Measurements from ENCODE around the gene RPTOR.

RPTOR gene

DNA sequence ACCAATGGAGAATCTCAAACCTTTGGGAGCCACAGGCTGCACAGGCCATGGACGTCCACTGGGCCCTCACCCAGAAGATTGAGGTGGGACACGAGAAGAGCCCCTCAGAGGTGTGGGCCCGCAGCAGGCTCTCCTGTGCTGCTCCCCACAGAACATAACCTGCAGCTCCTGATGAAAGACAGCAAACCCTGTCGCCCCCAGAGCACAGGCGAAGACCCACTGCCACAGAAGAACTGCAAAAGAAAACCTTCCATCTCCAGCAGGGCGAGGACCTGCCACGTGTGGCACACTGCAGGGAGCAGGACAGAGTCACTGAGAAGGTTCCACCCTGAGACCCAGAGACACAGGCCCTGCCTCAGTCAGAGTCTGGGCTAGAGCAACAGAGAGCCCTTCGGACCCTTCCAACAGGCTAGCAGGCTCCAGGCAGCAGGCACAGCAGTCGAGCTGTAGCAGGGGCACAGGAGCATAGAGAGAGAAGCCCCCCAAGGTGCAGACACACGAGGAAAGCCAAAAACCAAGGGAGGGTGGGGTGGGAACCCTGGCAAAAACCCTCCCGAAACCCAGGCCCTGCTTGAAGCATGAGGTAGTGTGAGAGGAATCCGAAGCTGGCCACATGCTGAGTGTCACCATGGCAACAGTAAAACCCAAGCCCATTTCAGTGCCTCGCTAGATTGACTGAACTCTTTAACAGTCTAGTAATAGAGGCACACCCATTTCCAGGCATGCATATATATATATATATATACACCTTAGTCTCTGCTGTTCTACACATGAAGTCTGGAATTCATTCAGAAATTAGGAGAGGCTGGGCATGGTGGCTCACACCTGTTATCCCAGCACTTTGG, 387.0 kb downstream of the RPTOR start:
- DNase-seq (ENCODE audit: low spot score): no peak

DNA sequence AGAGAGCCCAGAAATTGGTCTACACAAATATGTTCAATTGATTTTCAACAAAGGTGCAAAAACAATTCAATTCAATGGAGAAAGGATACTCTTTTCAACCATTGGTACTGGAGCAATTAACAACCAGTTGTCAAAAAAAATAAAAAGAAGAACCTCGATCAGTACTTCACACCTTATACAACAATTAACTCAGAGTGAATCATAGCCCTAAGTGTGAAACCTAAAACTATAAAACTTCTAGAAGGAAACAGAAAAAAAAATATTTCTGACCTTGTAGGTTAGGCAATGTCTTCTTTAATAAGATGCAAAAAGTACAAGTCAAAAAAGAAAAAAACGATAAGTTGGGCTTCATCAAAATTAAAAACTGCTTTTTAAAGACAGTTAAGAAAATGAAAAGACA, 390.9 kb downstream of the RPTOR start:
- DNase-seq (ENCODE audit: low spot score): no peak

DNA sequence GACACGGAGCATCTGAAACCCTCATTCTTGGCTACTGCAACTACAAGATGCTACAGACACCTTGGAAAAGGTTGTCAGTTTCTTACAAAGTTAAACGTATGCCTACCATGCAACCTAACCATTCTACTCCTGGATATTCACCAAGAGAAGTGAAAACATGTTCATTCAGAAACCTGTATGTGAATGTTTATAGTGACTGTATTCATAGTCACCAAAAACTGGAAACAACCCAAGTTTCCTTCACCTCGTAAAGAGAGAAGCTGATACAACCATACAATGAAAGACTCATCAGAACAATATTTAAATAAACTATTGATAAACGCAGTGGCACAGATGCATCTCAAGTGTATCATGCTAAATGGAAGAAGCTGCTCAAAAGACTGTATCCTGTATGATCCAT, 391.6 kb downstream of the RPTOR start:
- DNase-seq (ENCODE audit: low spot score): no peak

DNA sequence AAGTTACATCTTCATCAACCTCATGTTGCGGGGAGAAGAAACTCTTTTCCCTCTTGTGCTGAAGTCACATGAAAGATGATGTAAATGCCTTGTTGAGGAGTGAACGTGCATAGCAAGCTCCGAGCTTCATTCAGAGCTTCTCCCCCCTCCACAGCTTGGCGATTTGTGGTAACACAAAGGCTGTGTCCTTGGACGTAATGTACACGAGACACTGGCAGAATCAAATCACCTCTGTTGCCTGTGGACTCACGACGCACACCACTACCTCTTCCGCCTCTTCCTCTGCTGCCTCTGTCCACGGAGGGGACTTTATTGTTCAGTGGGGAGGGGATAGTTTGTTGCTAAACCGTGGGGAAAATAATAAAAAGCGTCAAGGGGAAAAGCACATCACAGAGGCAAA, 392.1 kb downstream of the RPTOR start:
- no peak for DNase-seq (ENCODE audit: low spot score)

DNA sequence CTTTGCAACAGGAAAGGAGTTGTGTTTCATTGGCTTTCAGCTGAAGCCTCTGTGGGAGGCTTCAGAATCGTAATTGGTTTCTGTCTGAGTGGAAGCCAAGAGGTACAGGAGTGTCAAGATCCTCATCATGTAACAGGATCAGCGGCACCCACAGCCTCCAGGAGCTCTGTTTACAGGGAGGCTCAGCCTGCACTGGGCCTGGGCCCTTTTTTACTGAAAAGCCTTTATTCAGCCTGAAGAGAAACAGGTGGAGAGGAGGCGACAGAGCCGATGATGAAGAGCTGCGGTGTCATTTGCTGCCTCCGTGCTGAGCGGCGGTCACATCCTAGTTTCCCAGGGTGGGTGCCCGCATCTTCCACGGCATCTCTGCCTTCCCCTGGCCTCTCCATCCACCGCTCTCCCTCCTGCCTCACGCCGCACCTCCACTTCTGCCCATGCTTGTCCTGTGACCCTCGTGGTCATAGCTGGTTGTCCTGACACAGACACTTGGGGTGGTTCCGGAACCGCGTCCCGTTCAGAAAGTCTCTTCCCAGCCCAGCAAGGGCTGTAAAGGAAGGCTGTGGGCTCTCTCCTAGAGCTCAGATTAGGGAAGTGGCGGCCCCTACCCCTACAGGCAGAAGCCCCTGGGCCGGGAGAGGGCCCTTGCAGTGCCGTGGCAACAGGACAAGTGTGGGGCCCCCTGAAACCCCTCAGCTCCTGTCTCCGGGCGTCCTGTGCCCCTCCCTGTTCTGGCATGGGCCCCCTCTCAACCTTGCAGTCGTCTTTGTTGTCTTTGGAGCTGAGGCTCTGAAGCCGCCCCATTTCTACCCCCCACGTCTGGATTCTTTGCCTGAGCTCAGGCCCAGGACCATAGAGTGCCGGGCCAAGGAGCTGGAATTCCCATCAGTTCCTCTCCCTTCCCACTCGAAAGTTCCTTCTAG, 393.1 kb downstream of the RPTOR start:
- no peak for DNase-seq (ENCODE audit: low spot score)

DNA sequence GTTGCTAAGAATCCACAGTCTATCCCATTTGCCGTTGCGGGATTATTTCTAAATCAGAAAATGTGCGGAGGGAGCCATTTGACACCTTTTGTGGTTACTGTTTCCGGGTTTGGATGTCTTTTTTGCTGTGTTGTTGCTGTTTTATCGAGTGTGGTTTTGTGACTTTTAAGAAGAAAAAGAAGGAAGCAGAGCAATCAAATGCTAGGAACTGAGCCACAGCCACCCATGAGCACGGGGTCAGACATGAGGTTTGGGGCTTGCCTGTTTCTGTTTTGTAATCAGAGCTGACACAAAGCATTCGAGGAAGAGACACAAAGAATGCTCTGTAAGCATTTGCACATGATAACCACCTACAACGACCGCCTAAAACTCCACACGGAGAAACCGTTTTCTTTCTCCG, 393.9 kb downstream of the RPTOR start:
- DNase-seq (ENCODE audit: low spot score): no peak

DNA sequence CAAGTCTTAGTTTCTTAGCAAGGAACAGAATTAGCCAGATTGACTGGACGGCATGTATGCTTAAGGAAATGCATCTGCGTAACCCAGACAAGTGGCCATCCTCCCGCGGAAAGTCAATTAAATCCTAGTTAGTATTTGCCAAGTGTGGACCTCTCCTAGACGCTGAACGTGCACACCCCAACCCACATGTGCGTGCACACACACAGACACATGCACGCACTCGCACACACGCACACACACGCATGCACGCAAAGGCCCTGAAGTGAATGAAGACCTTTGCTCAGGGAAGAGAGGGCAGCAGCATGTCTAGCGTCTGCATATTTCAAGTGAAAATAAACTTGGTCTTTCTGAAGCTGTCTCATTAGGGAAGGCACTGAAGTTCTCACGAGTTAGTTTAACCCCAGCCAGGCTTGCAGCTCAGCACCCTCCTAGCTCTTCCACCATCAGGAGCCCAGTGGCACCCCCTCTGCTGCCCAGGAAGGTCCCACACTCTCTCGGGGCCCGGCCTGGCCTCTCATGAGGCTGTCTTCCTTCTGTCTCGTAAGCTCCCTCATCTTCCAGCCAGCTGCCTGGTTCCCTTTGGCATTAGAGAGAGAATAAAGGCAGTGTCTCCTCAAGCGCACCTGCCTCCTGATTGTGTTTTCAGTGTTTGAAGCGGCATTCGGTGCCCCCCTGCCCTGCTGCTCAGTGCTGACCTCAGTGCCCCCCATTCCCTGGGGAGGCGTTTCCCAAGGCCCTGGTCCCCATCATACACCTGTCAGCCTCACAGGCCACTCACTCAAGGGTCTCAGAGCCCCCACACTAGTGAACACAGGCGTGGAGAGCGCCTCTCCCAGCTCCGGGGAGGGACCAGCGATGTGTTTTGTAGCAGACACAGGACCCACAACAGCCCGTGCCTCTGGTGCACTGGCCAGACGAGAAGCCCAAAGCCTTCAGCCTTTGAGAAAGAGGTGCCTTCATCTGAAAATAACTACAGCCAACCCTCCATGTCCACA, 394.8 kb downstream of the RPTOR start:
- no peak for DNase-seq (ENCODE audit: low spot score)

DNA sequence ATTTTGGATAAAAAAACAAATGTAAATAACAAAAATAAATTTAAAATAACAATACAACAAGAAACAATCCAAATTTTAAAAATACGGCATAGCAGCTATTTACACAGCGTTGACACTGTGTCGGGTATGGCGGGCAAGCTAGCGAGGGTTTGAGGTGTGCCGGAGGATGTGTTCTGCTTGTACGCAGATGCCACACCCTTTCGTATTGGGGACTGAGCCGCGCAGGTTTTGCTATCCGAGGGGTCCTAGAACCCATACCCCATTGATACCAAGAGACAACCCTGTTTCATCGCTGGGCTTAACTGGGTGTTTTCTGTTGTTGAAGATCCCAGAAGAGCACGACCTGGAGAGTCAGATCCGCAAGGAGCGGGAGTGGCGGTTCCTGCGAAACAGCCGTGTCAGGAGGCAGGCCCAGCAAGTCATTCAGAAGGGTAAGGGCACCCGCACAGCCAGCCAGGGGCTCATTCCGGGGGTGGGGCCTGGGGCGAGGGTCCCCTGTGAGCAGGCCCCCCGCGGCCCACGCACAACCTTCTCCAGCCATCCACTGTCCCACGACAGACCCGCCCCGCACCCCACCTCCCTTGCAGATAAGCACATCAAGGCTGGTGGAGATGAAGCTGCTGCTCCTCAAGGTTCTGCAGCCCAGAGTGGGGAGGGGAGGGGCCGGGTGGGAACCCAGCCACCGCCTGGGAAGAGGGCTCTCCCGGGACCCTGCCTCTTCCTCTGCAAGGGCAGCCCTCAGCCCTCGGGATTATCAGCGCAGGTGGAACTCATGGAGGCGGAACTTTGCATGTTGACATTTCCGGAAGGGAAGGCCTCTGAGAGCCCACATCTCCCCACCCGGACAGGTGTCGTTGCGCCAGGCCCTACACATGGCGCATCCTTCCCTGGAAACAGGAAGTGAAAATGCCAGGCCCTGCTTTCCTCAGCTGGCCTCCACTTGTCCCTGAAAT, 395.8 kb downstream of the RPTOR start:
- DNase-seq (ENCODE audit: low spot score): no peak

DNA sequence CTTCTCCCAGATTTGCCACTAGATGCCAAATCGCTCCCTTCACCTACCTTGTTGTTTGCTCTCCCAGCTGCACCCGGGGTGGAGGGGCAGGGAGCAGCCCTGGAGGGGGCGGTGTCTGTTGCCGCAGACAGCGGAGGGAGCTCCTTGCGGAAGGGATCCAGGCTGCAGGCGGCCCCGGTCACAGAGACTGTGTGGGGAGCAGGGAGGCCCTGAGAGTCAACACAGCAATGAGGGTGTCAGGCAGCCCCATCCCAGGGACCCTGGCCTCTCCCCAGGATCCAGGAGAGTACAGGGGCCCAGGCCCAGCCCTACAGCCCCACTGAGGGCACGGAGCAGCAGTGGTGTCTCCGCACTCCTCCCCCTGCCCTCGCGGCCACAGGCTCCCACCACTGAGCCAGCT, 396.5 kb downstream of the RPTOR start:
- no peak for DNase-seq (ENCODE audit: low spot score)

DNA sequence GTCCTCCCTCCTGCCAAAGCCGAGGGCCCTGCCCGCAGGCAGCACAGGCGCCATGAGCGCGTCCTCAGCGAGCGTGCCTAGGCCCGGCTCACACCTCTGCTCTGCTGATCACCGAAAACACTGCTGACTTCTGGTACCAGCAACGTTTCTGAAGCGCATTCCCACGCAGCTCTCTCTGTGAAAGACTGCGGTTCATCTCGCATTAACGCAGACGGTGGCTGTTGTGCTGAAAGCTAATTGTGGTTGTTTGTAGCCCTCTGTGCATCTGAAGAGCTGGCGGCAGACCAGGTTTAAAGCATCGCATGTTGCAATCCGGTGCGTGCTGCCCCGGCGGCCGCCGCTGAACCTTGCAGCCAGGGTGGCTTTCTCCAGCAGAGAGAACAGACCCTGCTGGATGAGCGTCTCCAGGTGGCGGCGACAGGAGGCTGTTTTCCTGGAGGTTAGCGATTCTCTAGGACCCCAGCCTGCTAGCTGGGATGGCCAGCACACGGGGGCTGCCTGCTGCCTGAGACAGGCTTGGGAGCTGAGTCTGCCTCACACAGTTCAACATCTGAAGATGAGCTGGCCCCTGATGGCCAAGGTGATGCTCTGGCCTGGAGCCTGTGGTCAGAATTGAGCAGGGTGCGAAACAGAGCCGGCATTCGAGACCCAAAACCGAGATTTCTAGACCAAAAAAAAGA, 397.2 kb downstream of the RPTOR start:
- DNase-seq (ENCODE audit: low spot score): no peak

DNA sequence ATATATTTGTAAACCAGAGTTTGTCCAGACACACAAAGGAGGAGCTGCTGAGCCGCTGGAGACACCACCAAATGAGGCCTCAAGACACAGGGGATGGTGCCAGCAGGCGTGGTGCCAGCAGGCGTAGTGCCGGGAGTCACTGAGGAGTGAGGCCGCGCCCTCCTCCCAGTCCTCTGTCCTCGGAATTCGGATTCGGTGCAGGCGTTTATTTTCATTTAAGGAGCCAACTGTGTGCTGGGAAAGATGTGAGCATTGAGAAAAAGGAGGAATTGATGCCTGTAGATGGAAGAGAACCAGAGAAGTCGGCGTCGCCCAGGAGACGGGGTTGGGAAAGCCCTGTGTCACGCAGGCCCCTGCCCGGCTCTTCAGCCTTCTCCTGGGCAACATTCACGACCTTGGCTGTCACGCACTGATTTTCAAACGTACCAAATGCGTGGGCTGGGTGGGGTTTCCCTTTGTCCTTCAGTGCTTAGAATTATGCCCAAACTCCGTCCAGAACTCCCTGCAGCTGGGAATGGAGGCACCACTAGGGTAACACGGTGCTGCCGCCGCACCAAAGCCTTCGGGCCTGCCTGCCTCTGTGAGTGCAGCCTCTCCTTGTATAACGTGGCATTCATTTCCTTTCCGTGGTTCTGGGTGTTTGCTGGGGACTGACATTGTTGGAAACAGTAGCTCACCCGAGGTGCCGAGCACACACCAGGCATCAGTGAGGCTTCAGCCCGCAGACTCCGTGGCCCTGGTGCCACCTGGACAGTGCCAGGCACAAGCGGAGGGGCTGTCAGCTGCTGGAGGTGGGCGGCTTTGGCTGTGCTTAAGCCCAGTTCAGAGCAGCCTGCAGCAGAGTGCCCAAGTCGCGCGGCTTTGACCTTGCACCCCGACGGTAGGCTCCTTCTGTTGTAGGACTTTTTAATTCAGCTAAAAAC, 398.0 kb downstream of the RPTOR start:
- no peak for DNase-seq (ENCODE audit: low spot score)

DNA sequence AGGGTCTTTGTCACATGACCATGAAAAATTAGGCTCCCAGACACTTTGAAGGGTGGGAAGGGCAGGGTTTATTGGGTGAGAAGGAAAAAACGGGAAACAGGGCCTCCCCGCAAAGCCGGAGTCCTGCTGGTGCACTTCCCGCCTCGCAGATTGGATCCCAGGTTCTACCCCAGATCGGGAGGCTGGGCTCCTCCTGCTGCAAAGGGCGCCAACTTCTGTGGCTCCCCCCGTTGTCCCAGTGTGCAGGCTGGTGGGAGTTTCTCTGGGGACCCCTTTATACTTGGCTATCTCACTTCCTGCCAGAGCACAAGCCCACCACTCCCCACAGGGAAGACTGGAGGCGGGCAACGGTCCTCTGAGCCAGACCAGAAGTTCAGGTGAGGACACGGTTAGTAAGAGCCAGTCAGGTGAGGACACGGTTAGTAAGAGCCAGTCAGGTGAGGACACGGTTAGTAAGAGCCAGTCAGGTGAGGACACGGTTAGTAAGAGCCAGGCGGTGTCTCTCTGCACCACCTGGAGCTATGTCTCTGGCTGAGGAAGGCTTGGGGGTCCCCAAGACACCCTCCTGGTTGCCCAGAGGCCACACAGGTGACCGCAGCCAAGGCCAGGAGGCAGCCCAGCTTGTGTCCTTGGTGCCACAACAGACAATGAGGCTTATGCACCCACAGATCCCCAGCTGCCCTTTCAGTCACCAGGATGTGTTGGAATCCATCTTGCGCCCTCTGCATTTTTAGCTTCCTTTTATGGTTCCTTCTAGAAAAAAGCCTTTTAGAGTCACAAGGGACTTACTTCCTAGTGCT, 398.9 kb downstream of the RPTOR start:
- DNase-seq (ENCODE audit: low spot score): no peak

DNA sequence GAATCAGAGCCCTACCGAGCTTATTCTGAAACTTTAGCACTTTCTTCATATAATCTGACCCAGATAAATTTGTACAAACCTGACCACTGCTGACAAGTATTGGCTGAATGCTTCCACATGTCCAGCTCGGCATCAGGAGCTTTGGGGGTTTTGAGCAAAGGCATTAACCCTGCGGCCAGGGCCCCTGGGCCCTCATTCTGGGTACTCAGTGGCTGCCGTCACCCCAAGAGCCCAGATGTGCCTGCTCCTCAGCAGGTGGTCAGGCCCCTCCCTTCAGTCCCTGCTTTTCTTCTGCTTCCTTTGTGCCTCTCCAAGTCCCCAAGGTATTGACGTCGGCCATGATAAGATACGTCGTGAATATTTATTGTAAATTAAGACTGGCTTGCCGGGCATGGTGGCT, 399.7 kb downstream of the RPTOR start:
- DNase-seq (ENCODE audit: low spot score): no peak

DNA sequence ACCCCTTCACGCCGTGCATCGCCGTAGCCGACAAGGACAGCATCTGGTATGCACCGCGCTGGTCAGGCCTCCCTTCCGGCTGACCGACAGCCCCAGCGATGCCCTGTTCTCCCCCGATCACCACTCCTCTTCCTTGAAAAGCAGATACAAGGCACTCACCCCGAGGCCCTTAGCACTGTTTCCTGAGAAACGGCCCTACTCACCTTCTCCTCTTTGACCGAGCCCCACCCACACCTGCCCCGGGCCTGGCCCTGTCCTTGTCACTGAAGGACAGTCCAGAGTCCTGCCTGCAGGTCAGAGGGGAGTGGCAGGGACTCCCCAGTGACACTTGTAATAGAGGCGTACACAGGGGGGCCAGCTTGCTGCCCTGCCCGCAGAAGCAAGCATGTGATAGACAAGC, 401.1 kb downstream of the RPTOR start:
- no peak for DNase-seq (ENCODE audit: low spot score)

DNA sequence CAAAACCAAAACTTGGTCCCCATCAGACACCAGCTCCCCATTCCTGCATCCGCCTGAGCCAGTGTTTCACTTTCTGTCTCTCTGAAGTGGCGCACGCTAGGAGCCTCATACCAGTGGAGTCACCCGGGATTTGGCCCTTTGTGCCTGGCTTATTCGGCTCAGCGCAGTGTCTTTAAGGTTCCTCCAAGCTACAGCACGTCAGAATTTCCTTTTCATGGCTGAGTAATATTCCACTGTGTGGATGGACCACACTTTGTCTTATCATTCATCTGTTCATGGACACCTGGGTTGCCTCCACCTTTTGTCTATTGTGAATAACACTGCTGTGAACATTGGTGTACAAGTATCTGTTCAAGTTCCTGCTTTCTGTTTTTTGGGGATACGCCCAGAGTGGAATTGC, 401.8 kb downstream of the RPTOR start:
- no peak for DNase-seq (ENCODE audit: low spot score)

DNA sequence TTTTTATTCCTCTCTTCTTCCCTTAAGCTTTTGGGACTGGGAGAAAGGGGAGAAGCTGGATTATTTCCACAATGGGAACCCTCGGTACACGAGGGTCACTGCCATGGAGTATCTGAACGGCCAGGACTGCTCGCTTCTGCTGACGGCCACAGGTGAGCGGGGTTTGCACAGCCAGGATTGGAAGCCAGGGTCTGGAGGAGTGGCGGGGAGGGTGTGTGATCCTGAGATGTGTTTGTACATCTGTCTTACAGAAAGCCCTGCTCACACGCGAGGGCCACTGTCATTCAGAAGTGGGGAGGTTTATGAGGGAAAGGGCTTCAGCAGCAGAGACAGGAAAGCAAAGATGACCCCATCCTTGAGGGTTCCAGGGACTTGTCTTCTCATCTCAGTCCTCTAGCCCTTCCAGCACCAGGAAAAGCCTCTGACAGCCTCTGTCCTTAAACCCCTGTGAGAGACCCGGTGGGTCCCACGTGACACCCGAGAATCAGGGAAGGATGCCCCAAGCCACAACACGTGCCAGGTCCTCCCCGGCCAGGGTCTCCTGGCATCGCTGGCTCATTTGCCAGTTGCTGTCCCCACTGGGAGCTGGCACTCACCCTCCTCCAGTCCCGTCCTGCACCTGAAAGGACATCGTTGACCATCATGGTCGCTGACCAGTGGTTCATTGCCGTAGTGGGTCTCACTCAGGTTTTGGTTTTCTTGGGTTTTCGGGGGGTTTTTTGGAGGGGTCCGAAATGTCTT, 402.7 kb downstream of the RPTOR start:
- DNase-seq (ENCODE audit: low spot score): no peak
